Limb (tissue), 2 donors: ENCODE results near the gene PODXL2.
"Not testable (repeated sequence)": the region's sequence is repeated elsewhere in the genome, so short reads cannot be mapped to it uniquely, and the experiment has no call there.

ENCODE experiments used
- DNase-seq, 2 donors: peaks; one replicate each; pipeline ENCODE4 v3.0.0-alpha.2; 2016; ENCODE audit errors: extremely low spot score in 2 of 2

Gene PODXL2

DNA sequence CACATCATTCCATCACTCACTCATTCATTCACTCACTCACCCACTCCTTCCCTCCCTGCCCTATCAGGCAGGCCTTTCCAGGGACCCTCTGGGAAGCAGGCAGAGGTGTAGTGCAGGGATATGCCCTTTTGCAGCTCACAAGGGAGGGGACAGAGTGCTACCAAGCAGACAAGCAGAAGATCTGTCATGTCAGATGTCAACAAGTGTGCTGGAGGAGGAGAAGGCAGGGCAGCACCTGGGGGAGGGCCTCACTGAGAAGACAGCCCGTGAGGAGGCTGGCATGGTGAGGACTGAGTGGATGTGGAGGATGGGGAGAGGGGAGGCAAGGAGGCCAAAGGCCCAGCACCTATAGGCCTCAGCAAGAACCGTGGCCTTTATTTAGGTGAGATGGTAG is 59.0 kb downstream of the PODXL2 start:
- DNase-seq, result no peak

DNA sequence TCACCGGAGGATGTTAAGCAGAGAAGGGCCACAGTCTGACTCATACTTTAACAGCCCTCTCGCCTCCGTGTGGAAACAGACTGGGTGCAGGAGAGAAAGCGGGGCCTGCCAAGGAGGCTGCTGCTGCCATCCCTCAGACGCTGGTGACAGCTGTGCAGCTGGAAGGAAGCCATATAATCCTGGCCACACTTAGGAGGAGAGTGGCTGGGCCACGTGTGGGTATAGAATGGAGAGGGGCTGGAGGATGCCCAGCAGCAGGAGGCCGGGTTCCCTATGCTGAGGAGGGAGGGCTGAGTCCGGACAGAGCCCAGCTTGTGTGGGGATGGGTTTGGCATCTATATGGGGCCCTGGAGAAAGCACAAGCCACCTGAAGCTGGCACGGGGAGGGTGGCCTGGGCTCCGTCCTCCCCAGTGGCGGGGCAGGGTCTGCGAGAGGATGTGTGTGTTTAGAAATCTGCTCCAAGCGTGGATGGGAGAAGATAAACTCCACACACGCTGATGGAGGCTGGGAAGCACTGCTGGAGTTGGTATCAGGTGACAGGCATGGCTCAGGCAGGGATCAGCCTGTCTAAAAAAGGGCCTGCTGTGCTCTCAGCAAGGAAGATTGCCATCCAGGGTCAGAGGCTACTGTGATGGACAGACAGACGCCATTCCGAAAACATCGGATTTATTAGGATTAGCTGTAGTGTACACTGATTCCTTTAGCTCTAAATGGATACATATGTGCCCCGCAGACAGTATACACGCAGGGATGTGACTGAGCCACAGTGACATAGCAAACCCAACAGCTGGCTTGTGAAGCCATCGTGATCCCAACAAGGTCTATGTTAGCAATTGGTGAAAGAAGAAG is 59.7 kb downstream of the PODXL2 start:
- DNase-seq, result peak in 1 of 2 donors; percentile 73

DNA sequence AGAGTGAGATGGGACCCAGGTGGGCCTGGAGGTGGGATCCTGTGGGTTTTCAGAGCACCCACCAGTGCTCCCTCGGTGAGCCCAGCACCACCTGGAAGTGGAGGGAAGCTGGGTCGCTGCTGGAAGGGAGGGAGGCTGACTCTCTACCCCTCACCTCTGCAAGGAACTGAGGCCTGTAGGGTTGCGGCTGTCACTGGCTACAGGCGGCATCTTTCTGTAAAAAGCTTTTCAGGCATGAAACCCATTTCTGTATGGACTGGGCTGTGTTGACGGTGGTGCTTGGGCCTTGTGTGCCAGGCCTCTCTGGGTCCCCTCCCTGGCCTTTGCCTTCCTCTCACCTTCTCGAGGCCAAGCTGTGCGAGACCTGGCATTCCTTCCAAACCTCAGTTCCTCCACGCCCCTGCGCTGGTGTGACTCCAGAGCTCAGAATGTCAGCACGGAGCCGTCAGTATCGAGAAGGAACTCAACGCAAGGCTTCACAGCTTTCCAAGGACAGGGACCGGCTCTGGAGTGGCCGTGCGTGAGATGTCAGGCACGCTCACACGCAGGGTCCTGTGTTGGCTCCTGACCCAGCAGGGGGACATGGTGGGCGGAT is 60.4 kb downstream of the PODXL2 start:
- DNase-seq, result no peak

DNA sequence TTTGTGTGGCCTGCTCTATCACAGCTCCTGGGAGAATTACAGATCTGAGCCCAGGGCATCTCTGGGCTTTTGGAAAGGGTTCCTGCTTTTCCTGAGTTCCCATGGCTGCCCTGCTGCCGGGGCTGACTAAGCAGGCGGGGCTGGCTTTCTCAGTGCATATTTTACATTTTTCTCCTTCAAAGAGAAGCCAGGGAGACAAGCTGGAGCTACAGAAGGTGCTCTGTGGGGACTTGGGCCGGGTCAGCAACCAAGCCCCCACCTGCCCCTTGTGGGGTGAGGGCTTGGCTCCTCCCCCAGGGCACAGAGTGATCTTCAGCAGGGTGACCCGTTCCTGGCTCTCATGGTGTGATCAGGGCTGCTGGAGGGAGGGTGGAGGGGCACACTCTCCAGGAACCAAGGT is 61.1 kb downstream of the PODXL2 start:
- no peak for DNase-seq

DNA sequence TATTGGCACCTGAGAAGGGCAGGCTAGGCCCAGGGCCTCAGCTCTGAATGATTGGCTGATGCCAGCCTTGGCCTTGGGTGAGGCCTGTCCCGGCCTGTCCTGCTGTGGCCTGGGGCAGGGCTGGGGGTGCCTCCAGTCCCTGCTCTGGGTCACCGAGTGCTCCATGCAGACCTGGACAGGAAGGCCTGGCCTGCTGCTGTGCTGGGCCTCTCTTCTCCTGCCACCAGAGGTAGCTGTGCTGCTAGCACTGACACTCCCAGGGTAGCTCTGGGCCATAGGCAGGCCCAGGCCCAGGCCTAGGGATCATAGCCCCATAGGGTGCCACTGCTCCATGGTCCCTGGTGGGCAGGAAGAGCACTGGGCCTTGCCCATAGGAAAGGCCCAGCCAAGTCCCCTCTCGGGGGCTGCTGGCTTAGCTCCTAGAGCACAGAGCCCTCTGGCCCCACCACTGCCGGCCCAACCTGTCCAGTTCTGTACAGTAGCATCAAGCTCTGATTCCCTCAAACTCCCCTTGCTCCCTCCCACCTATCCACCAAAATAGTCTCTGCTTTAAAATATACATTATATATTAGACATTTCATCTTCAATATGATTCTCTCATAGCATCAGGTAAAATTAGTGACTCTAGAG is 62.0 kb downstream of the PODXL2 start:
- DNase-seq, result no peak

DNA sequence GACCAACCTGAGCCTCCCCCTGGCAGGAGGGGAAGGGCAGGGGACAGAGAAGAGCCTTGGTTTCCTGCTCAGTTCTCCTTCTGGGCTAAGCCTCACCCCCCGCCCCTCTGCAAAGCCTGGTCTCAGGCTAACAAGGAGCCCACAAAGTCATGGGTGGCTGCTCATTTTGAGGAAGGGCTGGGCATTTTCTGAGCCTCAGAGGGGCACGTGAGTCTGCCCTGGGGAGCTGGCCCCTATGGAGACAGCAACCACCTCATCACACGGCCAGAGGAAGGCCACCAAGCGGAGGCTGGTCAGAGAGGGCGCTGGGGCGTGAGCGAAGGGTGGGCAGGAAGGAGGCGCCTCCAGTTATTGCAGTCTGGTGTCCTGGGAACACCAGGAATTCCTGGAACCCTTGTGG is 62.5 kb downstream of the PODXL2 start:
- no peak for DNase-seq

DNA sequence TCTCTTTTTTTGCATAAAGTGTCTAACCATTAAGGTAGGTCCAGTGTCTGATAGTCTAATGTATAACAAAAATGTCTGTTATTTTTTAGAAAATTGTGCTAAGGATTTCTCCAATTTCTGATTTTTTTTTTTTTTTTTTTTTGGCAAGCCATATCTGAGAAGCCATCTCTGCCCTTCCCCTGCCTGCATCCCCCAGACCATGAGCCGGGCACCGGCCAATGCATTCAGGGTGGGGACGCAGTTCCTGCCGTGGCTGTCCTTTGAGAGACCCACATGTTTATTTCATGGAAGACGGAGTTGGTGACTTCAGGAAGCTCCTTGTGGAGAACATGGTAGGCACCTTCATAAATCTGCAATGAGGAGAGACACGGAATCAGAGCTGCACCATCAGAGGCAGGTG is 63.0 kb downstream of the PODXL2 start:
- DNase-seq, result no peak

DNA sequence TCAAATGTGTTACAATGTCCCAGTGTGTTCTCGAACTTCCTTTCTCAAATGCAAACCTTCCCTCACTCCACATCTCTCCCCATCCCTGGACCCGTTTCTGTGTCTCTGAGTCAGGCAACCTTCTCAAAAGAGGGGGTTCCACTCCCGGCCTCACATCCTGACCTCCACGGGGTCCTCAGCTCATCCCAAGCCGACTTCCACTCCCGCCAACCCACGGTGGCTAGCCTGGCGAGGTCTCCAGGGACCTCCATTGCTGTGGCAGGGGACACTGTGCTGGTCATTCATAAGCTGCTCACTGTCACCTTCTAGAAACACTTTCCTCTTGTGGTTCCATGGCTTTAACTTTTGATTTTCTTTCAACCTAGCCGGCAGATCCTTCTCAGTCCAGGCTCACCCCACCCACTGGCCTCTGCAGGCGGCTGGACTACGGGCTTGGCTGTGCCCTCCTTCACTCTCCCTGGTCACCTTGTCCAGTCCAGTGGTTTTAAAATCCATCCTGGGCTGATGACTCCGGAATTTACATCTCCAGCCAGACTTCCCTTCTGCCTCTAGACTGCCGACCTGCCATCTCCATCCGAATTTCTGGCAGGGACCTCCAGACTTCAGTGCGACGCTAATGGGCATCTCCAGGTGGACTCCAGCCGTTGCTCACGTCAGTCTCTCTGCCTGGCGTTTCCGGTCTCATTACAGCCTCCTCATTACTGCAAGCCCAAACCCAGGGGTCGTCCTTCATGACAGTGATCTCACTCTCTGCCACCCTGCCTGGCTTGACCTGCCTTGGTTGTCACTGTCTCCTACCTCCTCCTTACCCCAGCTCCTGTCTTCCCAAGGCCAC is 63.7 kb downstream of the PODXL2 start:
- no peak for DNase-seq

DNA sequence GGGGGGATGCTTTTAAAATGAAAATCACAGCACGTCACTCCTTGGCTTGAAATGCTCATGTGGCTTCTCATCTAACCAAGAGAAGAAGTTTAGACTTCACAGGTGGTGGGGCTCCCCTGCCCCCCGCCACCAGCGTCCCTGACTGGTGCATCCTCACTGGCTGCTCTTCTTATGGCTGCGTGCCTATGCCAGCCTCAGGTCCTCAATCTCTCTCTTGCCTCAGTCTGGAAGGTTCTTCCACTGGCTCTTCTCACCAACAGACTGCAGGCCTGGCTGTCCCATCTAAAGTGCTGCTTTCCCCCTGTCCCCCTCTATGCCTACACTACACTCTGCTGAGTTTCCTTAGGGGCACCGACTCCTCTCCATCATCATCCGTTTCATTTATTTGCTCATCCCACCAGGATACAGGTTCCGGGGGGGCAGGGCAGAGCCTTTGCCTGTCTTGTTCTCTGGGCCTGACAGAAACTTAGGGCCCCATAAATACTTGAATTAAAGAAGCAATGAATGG is 64.4 kb downstream of the PODXL2 start:
- DNase-seq, result no peak

DNA sequence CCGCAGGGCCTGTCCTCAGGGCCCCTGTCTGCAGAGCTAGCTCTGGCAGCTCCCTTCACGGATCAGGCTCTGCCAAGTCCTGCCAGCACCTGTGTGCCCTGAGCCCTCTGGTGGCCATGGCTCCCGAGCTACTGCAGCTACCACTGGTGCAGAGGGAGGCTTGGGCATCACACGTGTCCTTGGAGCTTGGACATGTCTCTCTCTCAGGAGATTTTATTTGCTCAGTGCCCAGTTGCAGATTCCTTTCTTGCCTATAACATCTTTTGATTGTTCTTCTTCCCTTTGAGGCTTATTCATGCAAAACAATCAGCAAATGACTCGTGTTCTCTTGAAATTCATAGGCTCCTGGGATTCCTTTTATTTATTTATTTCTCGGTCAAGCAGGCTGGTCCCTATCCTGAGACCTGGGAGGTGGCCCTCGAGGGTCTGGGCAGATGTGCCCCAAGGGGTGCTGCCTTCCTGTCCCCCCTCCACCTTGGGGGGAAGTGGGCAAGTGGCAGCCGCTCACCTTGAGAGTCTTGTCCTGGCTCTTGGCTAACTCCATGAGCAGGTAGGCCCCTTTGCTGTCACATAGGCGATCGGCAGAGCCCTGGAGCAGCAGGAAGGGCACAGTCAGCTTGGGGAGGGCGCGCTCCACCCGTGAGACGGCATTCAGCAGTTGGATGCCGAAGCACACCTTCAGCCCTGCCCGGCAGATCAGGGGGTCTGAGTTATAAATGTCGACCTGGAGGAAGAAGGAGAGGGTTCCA is 65.7 kb downstream of the PODXL2 start:
- DNase-seq, result no peak

DNA sequence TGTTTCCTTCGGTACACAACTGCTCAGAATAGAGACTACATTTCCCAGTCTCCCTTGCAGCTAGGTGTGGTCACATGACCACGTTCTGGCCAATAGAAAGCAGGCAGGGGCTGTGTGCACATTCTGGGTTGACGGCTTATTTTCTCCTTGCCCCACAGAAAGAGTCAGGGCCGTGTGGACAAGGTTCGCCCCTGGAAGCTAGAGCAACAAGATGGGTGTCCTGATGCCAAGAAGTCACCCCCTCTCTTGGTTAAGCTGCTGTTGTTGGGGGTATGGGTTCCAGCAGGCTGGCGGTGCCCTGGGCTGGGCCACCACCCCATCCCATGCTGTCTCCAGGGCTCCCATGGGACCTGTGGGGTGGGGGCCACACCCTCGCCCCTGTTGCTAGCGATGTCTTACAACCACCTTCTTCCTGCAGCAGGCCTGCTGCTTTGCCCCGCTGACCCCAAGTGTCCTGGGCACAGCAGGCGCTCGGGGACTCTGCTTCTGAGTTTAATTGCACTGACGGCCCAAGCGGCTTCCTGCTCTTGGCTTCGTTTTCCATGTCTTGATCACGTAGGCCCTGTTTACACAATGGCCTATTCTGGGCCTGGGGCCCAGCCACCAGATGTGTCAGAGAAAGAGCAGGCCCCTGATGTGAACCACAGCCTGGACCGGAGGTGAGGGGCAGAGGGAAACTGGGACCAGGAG is 68.7 kb downstream of the PODXL2 start:
- peak; percentile 83 to 84 for DNase-seq

DNA sequence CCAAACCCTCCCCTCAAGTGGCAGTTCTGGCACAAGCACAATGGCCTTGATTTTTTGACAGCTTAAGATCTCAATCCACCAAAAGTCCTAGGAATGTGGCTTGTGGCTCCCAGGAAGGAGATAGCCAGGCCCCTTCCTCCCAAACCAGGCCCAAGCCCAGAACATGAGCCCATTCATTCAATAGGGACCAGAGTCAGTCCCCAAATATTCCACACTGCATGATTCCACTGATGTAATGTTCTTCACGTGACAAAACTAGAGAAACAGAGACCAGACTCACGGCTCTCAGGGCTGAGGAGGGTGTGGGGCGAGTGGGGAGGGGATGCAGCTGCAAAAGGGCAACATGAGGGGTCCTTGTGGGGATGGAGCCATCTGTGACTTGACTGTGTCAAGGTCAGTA is 69.3 kb downstream of the PODXL2 start:
- no peak for DNase-seq

DNA sequence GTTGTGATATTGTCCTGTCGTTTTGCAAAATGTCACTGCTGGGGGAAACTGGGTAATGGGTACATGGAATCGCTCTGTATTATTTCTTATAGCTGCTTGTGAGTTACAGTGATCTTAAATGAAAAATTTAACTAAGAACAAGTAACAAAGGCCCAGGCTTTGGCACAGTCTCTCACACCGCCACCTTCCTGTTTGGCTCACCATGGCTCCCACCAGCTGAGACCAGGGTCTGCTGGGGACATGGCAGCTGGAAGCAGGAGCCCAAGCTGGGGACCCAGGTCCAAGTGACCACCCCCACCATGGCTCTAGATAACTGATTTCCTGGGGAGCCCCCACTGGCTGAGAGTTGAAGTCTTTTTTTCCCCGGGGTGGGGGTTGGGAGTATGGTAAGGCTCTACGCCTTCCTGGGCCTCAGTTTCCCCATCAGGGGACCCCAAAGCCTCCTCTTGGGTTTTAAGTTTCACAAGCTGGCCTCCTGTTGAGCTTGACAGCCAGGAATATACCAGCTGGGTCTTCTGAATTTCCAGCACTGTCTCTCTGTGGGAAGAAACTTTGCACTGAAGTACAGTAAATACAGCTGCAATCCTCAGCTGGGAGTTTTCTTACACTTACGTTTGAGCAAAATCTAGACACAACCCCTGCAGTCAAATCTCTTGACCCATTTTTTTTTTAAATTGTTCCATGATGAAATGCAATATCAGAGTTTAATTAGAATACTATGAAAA is 69.9 kb downstream of the PODXL2 start:
- no peak for DNase-seq

DNA sequence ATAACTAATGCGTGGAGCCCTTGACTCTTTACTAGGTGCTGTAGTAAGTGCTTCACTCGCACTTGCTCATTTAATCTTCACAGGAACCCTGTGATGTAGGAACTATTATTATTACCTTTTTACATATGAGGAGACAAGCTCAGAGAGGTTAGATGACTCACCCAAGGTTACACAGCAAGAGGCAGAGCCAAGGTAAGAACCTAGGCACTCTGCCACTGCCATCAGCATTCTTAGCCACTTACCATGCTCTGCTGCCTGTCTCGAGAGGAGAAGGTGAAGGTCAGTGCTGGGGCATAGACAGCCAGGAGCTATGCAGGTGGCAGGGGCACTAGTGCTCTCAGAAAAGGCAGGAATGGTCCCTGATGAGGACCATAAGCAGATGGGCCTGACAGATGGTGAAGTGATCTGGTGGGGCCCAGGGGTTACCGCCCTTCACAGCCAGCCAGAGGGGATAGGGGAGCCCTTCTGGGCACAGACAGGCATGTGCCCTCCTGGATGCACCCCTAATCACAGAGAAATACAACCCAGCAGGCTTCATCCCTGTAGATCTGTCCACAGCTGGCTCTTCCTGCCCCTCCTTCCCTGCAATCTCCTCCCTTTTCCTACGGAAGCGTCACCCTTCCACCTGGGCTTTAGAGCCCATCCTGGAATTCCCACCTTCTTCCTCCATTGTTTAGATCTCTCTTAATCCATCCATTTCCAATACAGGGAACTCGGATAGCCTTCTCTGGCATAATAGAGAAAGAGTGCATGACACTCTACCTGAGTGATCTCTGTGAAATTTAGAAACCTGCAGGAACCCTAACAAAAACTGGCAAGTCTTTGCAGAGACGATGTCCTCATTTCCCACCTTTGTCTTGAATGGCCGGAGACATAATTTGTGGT is 70.7 kb downstream of the PODXL2 start:
- no peak for DNase-seq

DNA sequence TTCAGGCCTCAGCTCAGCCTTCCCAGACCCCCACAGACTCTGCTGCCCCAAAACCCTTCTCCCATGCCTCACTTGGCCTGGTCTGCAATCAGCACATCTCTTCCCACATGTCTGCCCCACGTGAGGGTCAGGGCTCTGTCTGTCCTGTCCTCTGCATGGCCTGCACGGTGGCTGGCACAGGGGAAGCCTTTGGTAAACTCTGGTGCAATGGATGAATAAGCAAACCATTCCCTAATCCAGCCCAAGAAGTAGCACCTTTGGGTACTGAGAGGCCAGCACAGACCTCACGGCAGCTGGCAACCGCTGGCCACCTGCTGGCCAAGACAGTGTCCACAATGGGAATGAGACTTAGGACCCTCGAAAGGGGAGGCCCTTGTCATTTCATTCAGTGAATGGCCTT is 71.4 kb downstream of the PODXL2 start:
- no peak for DNase-seq

DNA sequence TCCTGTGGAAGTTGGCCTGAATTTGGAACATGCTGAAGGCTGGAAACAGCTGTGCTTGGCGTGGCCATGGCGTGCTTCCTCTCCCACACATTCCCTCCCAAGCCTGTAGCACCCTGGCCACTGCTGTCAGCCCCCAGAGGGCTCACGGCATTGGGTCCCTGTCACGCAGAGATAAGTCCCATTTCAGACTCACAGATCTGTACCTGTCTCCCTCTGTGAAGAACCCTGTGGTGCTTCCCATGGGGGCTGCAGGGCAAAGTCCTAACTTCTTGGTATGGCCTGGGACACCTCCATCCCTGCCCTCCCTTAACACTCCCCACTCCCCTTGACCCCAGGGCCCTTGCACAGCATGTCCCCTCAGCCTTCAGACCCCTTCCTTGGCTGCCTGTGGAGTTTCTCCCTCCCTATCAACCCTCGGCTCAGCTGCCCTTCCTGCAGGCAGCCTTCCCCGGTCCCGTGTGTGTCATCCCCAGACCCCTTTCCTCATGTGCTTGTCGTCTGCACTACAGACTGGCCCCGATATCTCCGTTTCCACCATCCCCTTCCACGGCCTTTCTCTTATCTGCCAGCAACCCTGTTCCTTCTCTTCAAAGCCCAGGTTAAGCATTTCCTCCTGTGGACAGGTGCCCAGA is 72.4 kb downstream of the PODXL2 start:
- no peak for DNase-seq

DNA sequence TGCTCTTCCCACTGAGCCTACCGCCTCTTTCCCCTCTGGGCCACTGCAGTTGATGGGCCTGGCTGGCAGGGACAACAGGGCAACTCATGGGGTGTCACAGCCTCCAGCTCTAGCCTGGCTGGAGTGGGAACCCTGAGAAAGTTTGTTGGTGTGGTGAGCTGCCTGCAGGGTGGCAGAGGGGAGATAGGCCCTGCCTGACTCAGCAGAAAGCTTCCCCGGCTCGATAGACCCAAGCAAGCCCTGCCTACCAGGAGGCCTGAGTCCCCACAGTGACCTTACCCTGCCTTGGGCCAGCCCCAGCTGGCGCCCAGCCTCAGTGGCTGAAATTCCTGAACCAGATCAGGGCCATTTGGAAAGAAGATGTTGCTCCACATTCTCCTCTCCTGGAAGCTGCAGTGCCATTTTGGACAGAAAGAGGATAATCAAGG is 73.2 kb downstream of the PODXL2 start:
- DNase-seq, result no peak

DNA sequence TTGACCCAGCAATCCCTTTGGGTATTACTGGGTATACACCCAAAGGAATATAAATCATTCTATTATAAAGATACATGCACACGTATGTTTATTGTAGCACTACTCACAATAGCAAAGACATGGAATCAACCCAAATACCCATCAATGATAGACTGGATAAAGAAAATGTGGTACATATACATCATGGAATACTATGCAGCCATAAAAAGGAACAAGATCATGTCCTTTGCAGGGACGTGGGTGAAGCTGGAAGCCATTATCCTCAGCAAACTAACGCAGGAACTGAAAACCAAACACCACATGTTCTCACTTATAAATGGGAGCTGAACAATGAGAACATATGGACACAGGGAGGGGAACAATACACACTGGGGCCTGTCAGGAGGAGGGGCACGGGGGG is 75.9 kb downstream of the PODXL2 start:
- DNase-seq, result not testable (repeated sequence)
